Measurements from ENCODE around the gene ICAM2.

ICAM2 gene

DNA sequence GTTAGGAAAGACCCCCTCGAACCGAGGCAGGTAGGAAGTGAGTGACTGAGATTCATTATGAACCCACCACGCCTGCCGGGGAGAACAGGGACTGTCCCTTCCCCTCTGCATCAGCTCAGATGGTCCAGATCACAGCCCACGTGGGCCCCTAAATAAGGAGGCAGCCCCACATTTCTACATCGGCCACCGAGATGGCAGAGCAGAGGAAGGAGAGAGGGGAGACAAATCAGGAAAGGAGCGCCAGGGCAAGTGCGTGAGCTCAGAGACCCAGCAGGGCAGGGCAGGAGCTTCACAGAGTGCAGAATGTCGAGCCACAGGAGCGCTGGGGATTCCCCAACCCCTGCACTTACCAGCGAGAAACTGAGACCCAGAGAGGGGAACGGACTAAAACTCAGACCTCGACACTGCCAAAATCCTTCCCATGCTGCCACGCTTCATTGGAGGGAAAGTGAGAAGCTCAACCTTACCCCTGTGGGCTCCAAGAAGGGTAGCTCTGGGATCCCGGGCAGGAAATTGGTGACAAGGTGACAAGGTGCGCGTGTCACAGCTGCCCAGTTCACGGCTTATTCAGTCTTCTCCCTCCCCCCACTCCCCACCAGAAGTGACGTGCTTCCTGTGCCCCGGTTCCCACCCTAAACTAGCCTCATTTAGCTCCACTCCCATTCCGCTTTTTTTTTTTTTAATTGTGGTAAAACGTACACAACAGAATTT, at the start of gene ICAM2:
TSS of gene ICAM2 (minus strand) at position 578 of the 711 bp plus-strand sequence. CDS start 13,942 bp downstream, outside the sequence.
- no peaks in the 10 kb centered on the region for H3K27me3 ChIP-seq (ENCODE audit: control insufficient read depth in 5 of 5, insufficient read depth in 4 of 5, low read length in 5 of 5)
- H3K9me3 ChIP-seq (ENCODE audit: control insufficient read depth in 5 of 5, low read length in 5 of 5) = no peaks in the 10 kb centered on the region
- peaks cover 4 to 40% (median 28%) of the 10 kb centered on the region in 5 donors for H3K4me1 ChIP-seq (ENCODE audit: control insufficient read depth in 5 of 5, insufficient read depth in 5 of 5, low read length in 5 of 5)
- H3K36me3 ChIP-seq (ENCODE audit: control insufficient read depth in 5 of 5, insufficient read depth in 5 of 5, low read length in 5 of 5) = no peaks in the 10 kb centered on the region
- H3K9ac ChIP-seq (ENCODE audit: low read length in 5 of 5) = peak within 1 kb of the TSS; percentile 21 to 87 (median 80)
- H3K4me3 ChIP-seq (ENCODE audit: low read depth in 1 of 5, low read length in 5 of 5) = peak within 1 kb of the TSS; percentile 66 to 89 (median 79)
- peak within 1 kb of the TSS; percentile 90 for H3K27ac ChIP-seq (ENCODE audit: low read depth, low read length)

DNA sequence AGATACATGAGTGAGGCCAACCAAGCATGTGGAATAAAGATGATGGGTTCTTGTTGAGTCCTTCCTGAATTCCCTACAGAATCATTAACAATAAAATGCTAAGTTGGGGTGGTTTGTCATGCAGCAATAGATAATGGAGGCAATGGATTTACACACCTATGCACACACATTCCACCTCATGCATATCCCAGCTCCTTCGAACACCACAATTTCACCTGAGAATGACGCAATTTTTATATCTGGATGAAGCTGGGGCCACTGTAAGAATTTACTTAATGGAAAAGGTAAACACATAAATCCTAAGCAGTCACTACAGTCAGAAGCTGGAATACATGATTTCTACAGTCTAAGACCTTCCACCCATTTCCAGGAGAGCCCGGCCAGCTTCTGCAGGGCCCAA, 49.8 kb upstream of the ICAM2 start:
- no peak overlapping the region for H3K4me3 ChIP-seq (ENCODE audit: low read depth in 1 of 5, low read length in 5 of 5)
- peaks cover 0 to 16% (median 10%) of the 10 kb centered on the region in 5 donors for H3K4me1 ChIP-seq (ENCODE audit: control insufficient read depth in 5 of 5, insufficient read depth in 5 of 5, low read length in 5 of 5)
- H3K36me3 ChIP-seq (ENCODE audit: control insufficient read depth in 5 of 5, insufficient read depth in 5 of 5, low read length in 5 of 5) = peaks cover 27 to 68% (median 47%) of the 10 kb centered on the region in 5 donors
- H3K27ac ChIP-seq (ENCODE audit: low read depth, low read length) = no peak overlapping the region
- no peaks in the 10 kb centered on the region for H3K27me3 ChIP-seq (ENCODE audit: control insufficient read depth in 5 of 5, insufficient read depth in 4 of 5, low read length in 5 of 5)
- peaks cover 3 to 20% (median 8%) of the 10 kb centered on the region in 5 donors for H3K9me3 ChIP-seq (ENCODE audit: control insufficient read depth in 5 of 5, low read length in 5 of 5)
- H3K9ac ChIP-seq (ENCODE audit: low read length in 5 of 5) = no peak overlapping the region

DNA sequence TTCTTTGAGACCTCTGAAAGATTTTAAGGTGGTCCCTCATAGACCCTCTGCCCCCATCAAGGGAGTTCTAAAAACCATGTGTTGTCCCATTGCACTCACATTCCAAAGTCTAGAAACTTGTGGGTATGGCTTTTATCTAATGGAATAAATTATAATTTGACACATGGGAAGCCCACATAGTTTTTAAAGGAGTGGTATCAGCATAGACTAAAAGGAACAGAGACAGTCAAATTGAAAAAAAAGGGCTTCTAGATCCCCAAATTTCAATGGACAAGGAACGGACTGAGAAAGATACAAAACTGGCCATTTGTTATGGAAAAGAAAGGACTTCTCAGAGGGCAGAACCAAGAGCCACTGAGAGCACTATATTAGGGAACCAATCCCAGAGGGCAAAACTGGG, 48.7 kb upstream of the ICAM2 start:
- Histone ChIP-seq H3K9ac (ENCODE audit: low read length in 5 of 5) (no peak overlapping the region), H3K27me3 (ENCODE audit: control insufficient read depth in 5 of 5, insufficient read depth in 4 of 5, low read length in 5 of 5) (no peaks in the 10 kb centered on the region), H3K4me1 (ENCODE audit: control insufficient read depth in 5 of 5, insufficient read depth in 5 of 5, low read length in 5 of 5) (peaks cover 0 to 6% (median 3%) of the 10 kb centered on the region in 5 donors), H3K36me3 (ENCODE audit: control insufficient read depth in 5 of 5, insufficient read depth in 5 of 5, low read length in 5 of 5) (peaks cover 27 to 78% (median 56%) of the 10 kb centered on the region in 5 donors), H3K9me3 (ENCODE audit: control insufficient read depth in 5 of 5, low read length in 5 of 5) (peaks cover 3 to 20% (median 8%) of the 10 kb centered on the region in 5 donors), H3K4me3 (ENCODE audit: low read depth in 1 of 5, low read length in 5 of 5) (no peak overlapping the region), H3K27ac (ENCODE audit: low read depth, low read length) (no peak overlapping the region)

DNA sequence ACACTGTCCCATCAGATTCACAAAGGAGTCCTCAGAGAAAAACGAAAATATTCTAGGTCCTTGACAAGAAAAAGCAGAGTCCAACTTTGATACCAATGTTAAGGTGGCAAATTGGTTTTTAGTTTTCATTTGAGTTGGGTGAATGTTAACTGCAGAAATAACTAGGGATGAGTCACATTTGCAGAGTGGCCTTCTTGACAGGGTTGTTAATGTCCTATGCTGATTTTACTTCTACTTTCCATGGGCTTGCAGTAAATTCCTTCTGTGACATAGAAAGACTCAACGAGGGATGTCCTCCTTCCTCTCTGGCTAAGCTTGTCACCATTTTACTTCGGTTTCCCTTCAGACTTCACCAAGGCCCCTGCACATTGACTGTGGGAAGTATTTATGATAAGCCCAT, 47.2 kb upstream of the ICAM2 start:
- Histone ChIP-seq H3K27ac (ENCODE audit: low read depth, low read length) (no peak overlapping the region), H3K36me3 (ENCODE audit: control insufficient read depth in 5 of 5, insufficient read depth in 5 of 5, low read length in 5 of 5) (peaks cover 27 to 84% (median 56%) of the 10 kb centered on the region in 5 donors), H3K4me3 (ENCODE audit: low read depth in 1 of 5, low read length in 5 of 5) (no peak overlapping the region), H3K9me3 (ENCODE audit: control insufficient read depth in 5 of 5, low read length in 5 of 5) (peaks cover 3 to 20% (median 8%) of the 10 kb centered on the region in 5 donors), H3K4me1 (ENCODE audit: control insufficient read depth in 5 of 5, insufficient read depth in 5 of 5, low read length in 5 of 5) (peaks cover 0 to 13% (median 4%) of the 10 kb centered on the region in 5 donors), H3K9ac (ENCODE audit: low read length in 5 of 5) (no peak overlapping the region), H3K27me3 (ENCODE audit: control insufficient read depth in 5 of 5, insufficient read depth in 4 of 5, low read length in 5 of 5) (no peaks in the 10 kb centered on the region)

DNA sequence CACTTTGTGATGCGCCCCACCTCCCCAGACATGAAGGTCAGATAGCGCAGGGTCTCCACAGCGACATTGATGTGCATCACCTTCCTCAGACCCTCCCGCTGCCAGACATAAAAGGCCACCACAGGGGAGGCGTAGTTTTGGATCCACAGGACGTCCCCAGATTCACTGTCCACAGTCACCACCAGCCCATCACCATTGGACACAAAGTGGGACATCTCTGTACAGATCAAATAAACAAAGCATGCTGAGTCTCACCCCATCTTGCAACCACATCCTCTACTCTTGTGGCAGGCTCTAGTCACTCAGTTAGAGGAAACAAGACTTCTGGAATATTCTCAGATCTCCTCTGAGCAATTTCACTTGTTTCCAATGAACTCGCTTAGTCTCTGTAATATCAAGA, 46.3 kb upstream of the ICAM2 start:
- Histone ChIP-seq H3K4me3 (ENCODE audit: low read depth in 1 of 5, low read length in 5 of 5) (no peak overlapping the region), H3K9ac (ENCODE audit: low read length in 5 of 5) (no peak overlapping the region), H3K4me1 (ENCODE audit: control insufficient read depth in 5 of 5, insufficient read depth in 5 of 5, low read length in 5 of 5) (peaks cover 0 to 13% (median 4%) of the 10 kb centered on the region in 5 donors), H3K9me3 (ENCODE audit: control insufficient read depth in 5 of 5, low read length in 5 of 5) (peaks cover 3 to 20% (median 8%) of the 10 kb centered on the region in 5 donors), H3K27me3 (ENCODE audit: control insufficient read depth in 5 of 5, insufficient read depth in 4 of 5, low read length in 5 of 5) (no peaks in the 10 kb centered on the region), H3K27ac (ENCODE audit: low read depth, low read length) (no peak overlapping the region), H3K36me3 (ENCODE audit: control insufficient read depth in 5 of 5, insufficient read depth in 5 of 5, low read length in 5 of 5) (peaks cover 27 to 77% (median 55%) of the 10 kb centered on the region in 5 donors)

DNA sequence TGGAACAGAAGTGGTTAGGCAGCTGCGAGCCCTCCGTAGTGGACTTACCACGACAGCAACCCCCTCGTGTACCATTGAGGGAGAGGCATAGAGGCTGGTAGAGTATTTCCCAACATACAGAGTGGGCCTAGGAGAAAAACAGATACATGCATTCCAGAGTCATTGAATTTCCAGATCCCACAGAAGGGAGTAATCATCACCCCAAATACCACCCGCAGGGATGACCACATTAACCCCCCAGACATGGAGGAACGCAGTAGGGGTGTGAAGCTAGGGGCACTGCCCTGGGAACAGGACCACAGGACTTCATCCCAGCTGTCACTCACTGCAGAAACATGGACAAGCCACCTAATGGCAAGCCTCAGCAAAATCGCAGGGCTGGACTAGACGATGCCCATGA, 44.7 kb upstream of the ICAM2 start:
- Histone ChIP-seq H3K36me3 (ENCODE audit: control insufficient read depth in 5 of 5, insufficient read depth in 5 of 5, low read length in 5 of 5) (peaks cover 20 to 72% (median 49%) of the 10 kb centered on the region in 5 donors), H3K9ac (ENCODE audit: low read length in 5 of 5) (no peak overlapping the region), H3K4me3 (ENCODE audit: low read depth in 1 of 5, low read length in 5 of 5) (no peak overlapping the region), H3K27ac (ENCODE audit: low read depth, low read length) (no peak overlapping the region), H3K27me3 (ENCODE audit: control insufficient read depth in 5 of 5, insufficient read depth in 4 of 5, low read length in 5 of 5) (no peaks in the 10 kb centered on the region), H3K9me3 (ENCODE audit: control insufficient read depth in 5 of 5, low read length in 5 of 5) (peaks cover 3 to 19% (median 8%) of the 10 kb centered on the region in 5 donors), H3K4me1 (ENCODE audit: control insufficient read depth in 5 of 5, insufficient read depth in 5 of 5, low read length in 5 of 5) (peaks cover 0 to 17% (median 4%) of the 10 kb centered on the region in 5 donors)

DNA sequence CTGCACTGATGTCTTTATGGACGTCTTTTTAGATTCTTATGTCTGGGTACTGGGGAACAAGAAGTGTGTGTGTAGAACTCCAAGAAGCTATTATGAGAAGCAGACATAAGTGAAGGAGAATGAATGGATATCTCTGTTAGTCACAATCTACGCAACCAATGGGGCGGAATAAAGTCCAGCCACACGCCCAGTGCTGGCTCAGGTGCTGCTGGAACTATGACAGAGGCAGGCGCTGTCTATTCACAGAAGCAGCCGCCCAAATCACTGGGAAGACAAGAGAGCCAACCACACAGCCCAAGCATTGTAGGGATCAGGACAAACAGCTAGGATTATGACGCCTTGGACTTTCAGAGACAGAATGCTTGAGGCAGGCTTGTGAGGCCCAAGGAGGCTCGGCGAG, 43.9 kb upstream of the ICAM2 start:
- H3K4me1 ChIP-seq (ENCODE audit: control insufficient read depth in 5 of 5, insufficient read depth in 5 of 5, low read length in 5 of 5) = peaks cover 0 to 20% (median 4%) of the 10 kb centered on the region in 5 donors
- peaks cover 1 to 11% (median 4%) of the 10 kb centered on the region in 5 donors for H3K9me3 ChIP-seq (ENCODE audit: control insufficient read depth in 5 of 5, low read length in 5 of 5)
- H3K9ac ChIP-seq (ENCODE audit: low read length in 5 of 5) = no peak overlapping the region
- H3K27me3 ChIP-seq (ENCODE audit: control insufficient read depth in 5 of 5, insufficient read depth in 4 of 5, low read length in 5 of 5) = no peaks in the 10 kb centered on the region
- H3K36me3 ChIP-seq (ENCODE audit: control insufficient read depth in 5 of 5, insufficient read depth in 5 of 5, low read length in 5 of 5) = peaks cover 12 to 64% (median 42%) of the 10 kb centered on the region in 5 donors
- no peak overlapping the region for H3K4me3 ChIP-seq (ENCODE audit: low read depth in 1 of 5, low read length in 5 of 5)
- no peak overlapping the region for H3K27ac ChIP-seq (ENCODE audit: low read depth, low read length)

DNA sequence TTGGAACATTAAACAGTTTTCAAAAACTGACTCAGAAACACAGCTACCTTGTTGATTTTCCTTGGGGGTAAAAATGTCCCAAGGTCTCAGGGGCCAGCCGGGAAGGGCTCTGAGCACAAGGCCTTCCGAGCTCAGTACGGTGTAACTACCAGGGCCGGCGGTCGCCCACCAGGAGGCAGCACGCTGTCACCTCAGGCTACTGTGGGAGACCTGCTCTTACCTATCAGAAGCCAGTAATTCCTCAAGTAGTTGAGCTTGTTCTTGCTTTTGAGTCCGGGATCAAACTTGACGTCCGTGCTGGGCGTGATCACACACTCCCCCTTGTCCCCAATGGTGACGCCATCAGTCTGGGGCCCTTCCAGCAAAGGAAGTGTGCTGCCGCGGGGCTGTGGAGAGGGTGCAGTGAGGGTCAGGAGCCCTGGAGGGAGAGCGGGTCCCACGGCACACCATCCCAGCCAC, 43.4 kb upstream of the ICAM2 start:
- Histone ChIP-seq H3K9ac (ENCODE audit: low read length in 5 of 5) (no peak overlapping the region), H3K36me3 (ENCODE audit: control insufficient read depth in 5 of 5, insufficient read depth in 5 of 5, low read length in 5 of 5) (peaks cover 6 to 58% (median 37%) of the 10 kb centered on the region in 5 donors), H3K4me1 (ENCODE audit: control insufficient read depth in 5 of 5, insufficient read depth in 5 of 5, low read length in 5 of 5) (peaks cover 0 to 20% (median 4%) of the 10 kb centered on the region in 5 donors), H3K27me3 (ENCODE audit: control insufficient read depth in 5 of 5, insufficient read depth in 4 of 5, low read length in 5 of 5) (no peaks in the 10 kb centered on the region), H3K9me3 (ENCODE audit: control insufficient read depth in 5 of 5, low read length in 5 of 5) (peaks cover 0 to 6% (median 0%) of the 10 kb centered on the region in 5 donors), H3K27ac (ENCODE audit: low read depth, low read length) (no peak overlapping the region), H3K4me3 (ENCODE audit: low read depth in 1 of 5, low read length in 5 of 5) (no peak overlapping the region)

DNA sequence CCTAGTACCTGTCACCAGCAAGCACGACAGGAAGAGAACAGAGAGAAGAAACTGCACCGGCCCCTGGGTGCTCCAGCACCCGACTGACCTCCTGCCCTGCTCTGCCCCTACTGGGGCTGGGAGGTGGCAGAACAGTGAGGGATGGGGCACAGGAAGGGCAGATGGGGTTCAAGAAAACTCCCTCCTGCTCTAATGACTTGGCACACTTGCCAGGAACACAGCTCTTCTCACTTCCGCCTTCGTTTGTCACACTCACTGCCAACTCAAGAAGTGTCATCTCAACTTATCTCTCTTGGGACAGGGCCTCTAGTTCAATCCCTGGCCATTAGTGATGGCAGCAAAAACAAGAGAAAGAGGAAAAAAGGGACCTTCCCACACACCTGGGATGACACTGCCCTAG, 42.7 kb upstream of the ICAM2 start:
- Histone ChIP-seq H3K9ac (ENCODE audit: low read length in 5 of 5) (peak overlapping the region in 1 of 5 donors; percentile 18), H3K27ac (ENCODE audit: low read depth, low read length) (no peak overlapping the region), H3K4me3 (ENCODE audit: low read depth in 1 of 5, low read length in 5 of 5) (no peak overlapping the region), H3K36me3 (ENCODE audit: control insufficient read depth in 5 of 5, insufficient read depth in 5 of 5, low read length in 5 of 5) (peaks cover 5 to 51% (median 31%) of the 10 kb centered on the region in 5 donors), H3K9me3 (ENCODE audit: control insufficient read depth in 5 of 5, low read length in 5 of 5) (no peaks in the 10 kb centered on the region), H3K27me3 (ENCODE audit: control insufficient read depth in 5 of 5, insufficient read depth in 4 of 5, low read length in 5 of 5) (no peaks in the 10 kb centered on the region), H3K4me1 (ENCODE audit: control insufficient read depth in 5 of 5, insufficient read depth in 5 of 5, low read length in 5 of 5) (peaks cover 0 to 20% (median 4%) of the 10 kb centered on the region in 5 donors)

DNA sequence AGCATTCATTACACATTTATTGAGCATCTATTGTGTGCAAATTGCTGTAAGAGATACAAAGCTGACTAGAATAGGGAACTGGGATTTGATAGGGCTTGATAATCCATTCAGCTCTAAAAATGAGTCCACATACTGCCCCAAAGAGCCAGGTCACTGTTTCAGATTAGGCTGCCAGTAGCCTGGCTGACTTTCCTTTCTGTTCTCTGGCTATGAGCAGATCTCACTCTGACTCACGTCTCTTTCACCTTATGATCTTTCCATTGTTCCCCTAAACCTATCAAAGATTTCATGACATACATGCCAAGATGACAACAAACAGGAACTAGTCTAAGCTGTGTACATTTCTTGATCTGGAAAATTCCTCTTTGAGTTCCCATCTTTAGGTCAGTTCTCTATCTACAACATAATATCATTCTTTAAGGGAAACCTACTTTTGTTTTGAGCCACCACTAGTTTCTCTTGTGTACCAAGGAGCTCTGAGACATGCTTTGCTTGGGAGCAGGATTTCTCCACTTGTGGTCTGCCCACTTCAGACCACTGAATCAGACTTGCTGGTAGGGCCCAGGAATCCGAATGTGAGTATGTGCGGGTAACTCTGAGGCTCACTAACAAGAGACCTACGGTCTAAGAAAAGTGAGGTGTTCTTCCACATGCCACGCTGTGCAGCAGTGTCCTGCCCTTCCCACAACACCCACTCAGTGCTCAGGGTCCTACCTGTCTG, 40.9 kb upstream of the ICAM2 start:
- Histone ChIP-seq H3K4me3 (ENCODE audit: low read depth in 1 of 5, low read length in 5 of 5) (no peak overlapping the region), H3K9me3 (ENCODE audit: control insufficient read depth in 5 of 5, low read length in 5 of 5) (no peaks in the 10 kb centered on the region), H3K27ac (ENCODE audit: low read depth, low read length) (no peak overlapping the region), H3K4me1 (ENCODE audit: control insufficient read depth in 5 of 5, insufficient read depth in 5 of 5, low read length in 5 of 5) (peaks cover 0 to 20% (median 4%) of the 10 kb centered on the region in 5 donors), H3K9ac (ENCODE audit: low read length in 5 of 5) (no peak overlapping the region), H3K27me3 (ENCODE audit: control insufficient read depth in 5 of 5, insufficient read depth in 4 of 5, low read length in 5 of 5) (no peaks in the 10 kb centered on the region), H3K36me3 (ENCODE audit: control insufficient read depth in 5 of 5, insufficient read depth in 5 of 5, low read length in 5 of 5) (peaks cover 0 to 50% (median 34%) of the 10 kb centered on the region in 5 donors)
